GM12891 (cell line): ENCODE measurements around the gene DNAH8.

Experiments
- POLR2A ChIP-seq: IDR thresholded peaks from 2 replicates; pipeline ENCODE4 v1.6.1; 2011; ENCODE audit warnings: low read depth, low read length, control low read depth
- POLR2AphosphoS5 ChIP-seq: IDR thresholded peaks from 2 replicates; pipeline ENCODE4 v1.6.1; 2011; ENCODE audit warnings: low read depth, low read length, control low read depth
- TAF1 ChIP-seq: IDR thresholded peaks from 2 replicates; pipeline ENCODE4 v1.6.1; 2011; ENCODE audit warnings: low read depth, low read length, control low read depth

DNA sequence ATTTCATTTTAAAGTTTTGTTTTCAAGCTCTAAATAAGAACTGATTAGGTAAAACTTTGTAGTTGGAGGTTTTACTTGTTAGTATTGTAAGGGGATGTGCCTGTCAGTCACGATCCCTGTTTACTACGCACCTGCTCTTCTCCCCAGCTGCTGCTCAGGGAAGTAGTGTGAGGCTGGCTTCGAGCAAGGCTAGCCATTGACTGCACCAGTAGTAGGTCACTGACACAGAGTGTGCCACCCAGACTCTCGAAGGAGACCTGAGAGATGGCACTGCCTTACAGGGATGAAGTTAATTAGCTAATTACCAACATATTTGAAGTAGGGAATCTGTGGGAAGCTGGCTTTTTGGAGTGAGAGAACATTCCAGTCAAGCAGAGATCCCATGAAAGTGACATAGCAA, 89.2 kb downstream of the DNAH8 start:
- no peak for TF ChIP-seq POLR2A
- no peak for TF ChIP-seq TAF1
- no peak for TF ChIP-seq POLR2AphosphoS5
